GM19351 (cell line): ENCODE results near the gene TRABD2A.
"Not testable (repeated sequence)": the region's sequence is repeated elsewhere in the genome, so short reads cannot be mapped to it uniquely, and the experiment has no call there.

Experiments used
- ATAC-seq: cut with Tn5 transposase; IDR thresholded peaks from one replicate; pipeline ENCODE4 v1.9.1; 2021; ENCODE audit warnings: mild to moderate bottlenecking, moderate library complexity; ENCODE audit not compliant: unreplicated experiment

Gene TRABD2A

DNA sequence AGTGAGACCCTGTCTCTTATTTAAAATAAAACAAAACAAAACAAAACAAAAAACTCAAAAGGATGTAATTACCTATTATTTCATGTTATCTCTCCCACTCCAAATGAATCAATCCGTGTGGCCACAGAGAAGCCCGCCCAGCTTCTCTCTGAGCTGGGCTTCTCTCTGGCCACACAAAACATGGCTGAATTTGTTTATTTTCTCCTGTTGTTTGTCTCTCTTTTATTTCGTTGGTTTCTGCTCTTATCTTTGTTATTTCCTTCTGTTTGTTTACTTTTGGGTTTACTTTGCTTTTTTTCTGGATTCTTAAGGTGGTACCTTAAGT lies 1.5 kb upstream of the TRABD2A start:
- ATAC-seq = no peak

DNA sequence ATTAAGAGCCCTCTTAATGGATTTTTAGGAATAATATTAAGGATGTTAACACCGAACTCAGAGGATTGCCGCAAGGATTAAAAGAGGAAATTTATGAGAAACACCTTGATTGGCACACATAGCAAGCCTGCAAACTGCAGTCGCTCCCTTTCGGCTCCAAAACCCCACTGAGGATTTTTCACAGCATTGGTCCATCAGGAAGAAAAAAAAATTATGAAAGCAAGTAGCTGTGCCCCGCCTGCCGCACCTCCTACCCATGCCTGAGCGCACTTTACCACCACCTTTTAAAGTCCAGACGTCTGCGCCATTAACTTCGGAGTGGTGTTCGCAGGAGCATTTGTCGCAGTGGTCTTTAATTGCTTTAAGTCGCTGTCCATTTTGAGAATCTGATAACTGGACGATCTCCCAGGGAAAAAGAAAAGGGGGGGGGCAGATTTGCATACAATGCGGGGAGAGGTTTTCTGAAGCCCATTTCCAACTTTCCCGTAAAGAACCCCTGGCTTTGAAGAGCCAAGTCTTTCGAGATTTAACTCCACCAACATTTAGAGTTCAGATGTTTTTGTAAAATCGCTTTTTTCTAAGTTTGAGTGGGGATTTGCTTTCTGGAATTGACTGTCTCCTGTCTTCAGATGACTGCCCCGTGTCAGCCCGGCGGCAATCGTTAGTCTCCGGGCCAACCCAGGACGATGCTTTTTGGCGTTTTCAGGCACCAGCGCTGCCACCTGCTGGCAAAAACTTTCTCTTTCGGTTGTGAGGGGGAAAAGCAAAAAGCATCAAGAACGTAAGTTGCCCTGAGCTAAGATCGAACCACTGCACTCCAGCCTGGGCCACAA lies 913 bp upstream of the TRABD2A start:
- ATAC-seq = peak; percentile 62

DNA sequence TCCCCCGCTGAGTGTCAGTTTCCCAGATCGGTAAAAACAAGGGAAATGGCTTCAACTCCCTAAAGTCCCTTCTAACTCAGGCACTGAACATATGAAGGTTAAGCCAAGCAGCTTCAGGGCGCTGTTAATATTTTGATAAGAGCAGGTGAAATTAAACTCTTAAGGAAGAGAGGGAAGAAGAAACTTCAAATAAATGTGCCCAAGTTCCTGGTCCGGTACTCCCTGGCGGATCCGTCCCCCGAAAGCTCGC lies 564 bp downstream of the TRABD2A start:
- ATAC-seq = no peak

DNA sequence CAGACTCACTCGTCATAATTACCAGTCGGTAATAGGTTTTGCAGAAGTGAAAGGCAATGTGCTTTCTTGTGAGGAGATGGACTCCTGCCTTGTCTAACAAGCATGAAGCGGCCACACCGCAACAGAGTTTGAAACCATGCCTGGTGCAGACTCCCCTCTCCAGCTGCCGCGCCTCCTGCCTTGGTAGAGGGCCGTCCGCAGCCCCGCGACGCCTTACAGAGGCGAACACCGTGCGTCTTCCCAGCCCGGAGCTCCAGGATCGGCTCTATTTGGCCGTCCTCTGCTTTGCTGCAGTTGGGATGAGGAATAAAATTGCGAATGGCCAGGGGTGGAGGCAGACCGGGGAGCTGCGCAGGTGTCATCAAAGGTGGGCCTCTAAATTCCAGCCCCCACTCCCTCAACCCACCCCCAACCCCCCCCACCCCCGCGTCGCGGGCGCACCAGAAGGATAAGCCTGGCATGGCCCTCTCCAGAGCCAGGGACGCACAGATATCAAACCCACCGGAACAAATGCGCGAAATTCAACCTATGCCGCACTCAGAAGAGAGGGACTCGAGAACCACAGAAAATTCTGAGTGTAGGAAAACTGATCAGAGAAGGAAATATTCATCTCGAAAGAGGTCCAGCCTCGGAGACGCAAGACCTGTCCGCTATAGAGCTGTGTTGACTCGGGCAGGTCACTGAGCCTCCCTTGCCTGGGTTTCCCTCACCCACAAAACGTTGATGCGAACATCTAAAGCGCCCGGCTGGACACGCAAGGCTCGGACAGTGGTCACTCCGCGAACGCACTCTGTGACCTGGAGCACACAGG lies 1.1 kb downstream of the TRABD2A start:
- ATAC-seq = peak; percentile 64

DNA sequence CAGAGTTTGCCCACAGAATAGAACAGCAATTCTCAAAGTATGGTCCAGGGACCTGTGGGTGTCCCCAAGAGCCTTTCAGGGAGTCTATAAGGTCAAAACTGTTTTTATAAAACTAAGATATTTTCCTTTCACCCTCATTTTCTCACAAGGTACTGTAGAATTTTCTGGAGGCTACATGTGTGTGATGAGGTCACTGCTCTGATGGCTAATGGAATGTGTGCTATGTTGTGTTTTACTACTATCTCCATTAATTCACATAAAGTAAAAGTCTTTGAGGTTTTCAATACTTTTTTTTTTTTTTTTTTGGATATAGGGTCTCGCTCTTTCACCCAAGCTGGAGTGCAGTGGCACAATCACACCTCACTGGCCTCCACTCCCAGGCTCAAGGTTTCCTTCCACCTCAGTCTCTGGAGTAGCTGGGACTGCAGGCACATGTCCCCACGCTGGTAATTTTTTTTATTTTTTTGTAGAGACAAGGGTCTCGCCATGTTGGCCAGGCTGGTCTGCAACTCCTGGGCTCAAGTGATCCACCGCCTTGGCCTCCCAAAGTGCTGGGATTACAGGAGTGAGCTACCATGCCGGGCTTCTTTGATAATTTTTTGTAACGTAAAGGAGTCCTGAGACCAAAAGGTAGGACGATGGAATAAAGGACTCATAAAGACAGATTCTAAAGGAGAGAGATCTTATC lies 1.8 kb downstream of the TRABD2A start:
- ATAC-seq = no peak

DNA sequence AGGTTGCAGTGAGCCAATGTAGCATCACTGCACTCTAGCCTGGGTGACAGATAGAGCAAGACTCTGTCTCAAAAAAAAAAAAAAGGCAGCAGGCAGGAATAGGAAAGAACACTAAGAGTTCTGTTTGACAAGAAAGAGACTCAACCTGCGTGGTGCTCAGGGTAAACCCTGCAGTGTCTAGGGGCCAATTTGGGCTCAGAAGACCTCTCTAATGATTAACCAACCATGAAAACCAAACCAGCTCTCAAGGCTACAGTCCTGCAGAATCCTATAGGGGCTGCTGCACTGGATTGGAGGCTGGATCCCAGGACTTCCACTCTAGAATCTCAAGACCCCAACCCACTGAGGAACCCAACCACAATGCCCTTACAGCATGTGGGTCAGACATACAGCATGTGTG lies 2.4 kb downstream of the TRABD2A start:
- ATAC-seq = no peak

DNA sequence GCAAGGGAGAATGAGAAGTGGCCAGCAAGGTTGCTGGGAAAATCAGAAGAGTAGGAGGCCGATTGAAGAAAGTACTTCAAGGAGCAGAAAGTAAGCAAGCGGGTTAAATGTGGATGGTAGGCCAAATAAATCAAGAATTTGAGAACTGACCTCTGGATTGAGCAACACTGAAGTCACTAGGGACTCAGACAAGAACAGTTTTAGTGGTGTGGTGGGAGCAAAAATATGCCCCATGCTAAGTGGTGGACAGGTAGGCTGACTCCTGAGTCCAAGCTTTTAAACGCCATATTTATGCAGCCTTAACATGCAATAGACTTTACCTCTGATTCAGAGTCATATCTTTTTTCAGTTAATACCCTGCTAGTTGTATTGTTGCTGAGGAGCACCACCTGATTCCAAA lies 4.5 kb downstream of the TRABD2A start:
- no peak for ATAC-seq

DNA sequence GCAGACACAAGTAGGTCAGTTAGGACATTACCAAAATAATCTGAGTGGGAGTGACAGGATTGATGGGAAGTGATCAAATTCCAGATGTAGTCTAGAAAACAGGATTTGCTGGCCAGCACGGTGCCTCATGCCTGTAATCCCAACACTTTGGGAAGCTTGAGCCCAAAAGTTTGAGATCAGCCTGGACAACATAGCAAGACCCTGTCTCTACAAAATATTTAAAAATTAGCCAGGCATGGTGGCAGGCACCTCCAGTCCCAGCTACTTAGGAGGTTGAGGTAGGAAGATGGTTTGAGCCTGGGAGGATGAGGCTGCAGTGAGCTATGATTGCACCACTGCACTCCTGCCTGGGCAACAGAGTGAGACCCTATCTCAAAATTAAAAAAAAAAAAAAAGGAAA lies 5.3 kb downstream of the TRABD2A start:
- not testable (repeated sequence) for ATAC-seq

DNA sequence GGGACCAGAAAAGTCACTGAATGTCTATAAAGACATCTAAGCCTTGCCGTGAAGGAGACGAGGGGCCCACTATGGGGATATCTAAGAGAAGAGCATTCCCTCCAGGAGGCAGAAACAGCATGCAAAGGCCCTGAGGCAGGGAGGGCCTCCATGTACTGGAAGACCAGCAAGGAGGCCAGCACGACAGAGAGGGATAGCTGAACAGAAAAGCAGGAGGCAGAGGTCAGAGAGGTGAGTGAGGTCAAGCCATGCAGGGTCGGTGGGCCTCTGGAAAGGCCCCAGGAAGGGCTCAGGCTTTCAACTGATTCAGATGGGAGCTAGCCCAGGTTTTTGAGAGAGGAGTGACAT lies 5.7 kb downstream of the TRABD2A start:
- no peak for ATAC-seq

DNA sequence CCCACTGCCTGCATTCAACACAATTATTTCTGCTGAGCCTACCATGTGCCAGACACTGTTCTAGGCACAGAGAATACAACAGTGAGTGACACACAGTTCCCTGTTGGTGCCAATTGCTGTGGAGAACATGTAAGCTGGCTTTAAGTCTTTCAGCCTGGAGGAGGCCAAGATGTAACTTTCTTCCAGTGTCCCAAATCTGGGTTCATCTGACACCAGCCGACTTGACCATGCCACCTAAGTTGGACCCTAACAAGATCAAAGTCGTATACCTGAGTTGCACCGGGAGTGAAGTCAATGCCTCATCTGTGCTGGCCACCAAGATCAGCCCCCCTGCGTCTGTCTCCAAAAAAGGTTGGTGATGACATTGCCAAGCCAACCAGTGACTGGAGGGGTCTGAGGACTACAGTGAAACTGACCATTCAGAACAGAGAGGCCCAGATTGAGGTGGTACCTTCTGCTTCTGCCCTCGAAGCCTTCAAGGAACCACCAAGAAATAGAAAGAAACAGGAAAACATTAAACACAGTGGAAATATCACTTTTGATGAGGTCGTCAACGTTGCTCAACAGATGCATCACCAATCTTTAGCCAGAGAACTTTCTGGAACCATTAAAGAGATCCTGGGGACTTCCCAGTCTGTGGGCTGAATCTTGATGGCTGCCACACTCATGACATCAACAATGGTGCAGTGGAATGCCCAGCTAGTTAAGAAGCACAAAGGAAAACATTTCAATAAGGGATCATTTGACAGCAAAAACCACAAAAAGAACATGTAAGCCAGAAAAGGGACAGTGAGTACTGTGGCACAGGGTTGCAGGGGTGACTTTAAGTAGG lies 6.3 kb downstream of the TRABD2A start:
- no peak for ATAC-seq

DNA sequence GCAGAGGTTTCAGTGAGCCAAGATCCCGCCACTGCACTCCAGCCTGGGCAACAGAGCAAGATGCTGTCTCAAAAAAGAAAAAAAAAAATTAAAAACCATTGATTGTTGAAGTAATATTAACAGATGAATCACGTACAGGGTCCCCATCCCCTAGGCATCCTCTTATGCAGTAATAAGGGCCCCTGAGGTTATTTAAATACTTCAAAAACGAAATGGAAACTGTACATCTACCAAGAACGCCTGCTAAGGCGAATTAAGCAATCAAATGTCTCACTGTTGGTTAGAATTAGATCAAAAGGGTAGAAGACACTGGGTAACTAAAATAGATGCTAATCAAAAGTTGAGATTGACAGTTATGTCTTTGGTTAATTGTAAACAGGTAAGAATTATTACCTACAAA lies 7.5 kb downstream of the TRABD2A start:
- no peak for ATAC-seq

DNA sequence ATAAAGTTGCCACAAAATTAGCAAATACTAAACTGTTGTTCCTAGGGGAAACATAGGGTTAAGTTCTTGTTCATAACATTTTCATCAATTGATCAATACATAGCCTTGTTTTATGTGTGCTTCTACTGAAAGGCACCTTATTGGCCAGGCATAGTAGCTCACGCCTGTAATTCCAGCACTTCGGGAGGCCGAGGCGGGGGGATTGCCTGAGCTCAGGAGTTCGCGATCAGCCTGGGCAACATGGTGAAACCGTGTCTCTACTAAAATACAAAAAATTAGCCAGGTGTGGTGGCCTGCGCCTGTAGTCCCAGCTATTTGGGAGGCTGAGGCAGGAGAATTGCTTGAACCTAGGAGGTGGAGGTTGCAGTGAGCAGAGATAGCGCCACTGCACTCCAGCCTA lies 8.2 kb downstream of the TRABD2A start:
- ATAC-seq = not testable (repeated sequence)

DNA sequence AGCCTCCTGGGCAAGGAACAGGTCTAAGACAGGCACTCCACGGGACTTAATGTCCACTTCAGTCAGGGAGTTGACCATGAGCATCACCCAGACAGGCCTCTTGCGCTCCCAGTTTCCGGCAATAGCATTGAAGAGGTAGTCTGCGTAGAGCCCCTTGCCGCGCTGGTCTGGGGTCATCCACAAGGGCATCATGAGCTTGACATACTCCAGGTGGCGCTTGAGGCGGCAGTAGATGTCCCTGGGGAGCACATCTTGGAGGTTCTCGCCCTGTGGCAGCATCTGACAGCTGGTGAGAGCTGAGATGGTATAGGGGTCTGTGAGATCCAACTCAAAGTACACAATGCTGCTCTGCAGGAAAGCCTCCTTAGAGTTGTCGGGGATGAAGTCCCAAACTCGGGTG lies 10.6 kb downstream of the TRABD2A start:
- ATAC-seq = no peak

DNA sequence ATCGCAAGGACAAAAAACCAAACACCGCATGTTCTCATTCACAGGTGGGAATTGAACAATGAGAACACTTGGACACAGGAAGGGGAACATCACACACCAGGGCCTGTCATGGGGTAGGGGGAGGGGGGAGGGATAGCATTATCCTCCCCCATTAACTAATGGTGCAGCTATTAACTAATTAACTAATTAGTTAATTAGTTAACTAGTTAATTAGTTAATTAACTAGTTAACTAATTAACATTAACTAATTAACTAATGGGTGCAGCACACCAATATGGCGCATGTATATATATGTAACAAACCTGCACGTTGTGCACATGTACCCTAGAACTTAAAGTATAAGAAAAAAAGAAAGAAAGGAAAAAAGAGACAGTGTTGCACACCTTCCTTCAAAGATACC lies 12.6 kb downstream of the TRABD2A start:
- ATAC-seq = not testable (repeated sequence)

DNA sequence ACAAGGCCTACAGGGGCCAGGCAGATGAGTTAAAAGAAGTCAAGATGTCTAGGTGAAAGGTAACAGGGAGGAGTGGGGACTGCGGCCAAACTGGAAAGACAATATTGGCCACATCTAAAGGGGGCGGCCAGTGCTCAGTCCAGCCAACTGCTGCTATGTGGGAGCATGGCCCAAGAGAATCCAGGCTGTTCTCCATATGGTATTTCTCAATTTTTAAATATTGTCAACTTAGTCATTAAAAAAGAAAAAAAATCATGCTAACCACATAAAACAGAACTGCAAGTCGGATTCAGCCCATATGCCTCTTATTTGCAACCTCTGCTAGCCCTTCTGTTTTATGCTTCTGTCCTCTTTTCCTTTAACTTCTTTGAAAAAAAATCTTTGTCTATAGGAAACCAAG lies 14.8 kb downstream of the TRABD2A start:
- no peak for ATAC-seq

DNA sequence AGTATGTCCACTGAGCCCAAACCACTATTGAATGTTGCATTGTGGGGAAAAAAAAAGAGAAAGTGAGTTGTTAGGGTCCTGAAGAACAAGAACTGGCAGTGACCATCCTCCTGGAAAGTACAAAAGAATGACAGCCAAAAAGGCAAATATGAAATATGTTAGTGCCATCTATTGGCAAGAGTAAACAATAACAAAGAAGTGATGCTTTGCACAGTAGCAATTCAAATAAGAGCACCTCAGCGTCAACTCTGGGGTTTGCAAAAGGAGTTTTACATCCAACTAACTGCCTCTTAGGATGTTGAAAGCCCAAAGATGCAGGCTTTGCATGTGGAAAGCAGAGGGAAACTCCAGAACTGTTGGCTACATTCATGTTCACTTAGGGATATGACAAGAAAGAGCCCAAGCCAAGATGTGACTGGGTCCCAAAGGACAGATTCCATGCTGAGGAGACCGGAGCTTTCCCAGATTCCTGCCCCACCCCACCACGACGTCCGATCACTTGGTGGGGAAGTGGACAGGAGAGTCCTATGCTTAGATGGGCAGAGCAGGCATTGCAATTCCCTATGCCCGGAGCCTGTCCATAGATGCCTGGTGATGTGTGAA lies 15.6 kb downstream of the TRABD2A start:
- peak; percentile 84 for ATAC-seq

DNA sequence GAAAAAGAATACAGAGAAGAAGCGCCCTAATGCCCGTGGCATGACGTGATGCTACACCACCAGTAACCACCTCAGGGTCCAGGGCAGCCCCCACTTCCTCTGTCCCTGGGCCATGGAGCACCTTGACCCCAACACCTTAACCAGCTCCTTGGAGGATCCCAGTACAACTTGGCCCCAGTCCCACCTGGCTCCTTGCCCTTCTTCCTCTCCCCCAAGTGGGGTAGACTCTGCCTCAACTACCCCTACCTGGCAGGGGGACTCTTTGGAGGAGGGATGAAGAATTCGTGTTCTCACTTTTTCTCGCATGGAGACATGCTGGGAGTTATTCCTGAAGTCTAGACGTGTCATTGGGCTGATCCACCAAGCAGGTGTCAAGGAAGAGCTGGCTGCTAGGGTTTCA lies 18.9 kb downstream of the TRABD2A start:
- no peak for ATAC-seq

DNA sequence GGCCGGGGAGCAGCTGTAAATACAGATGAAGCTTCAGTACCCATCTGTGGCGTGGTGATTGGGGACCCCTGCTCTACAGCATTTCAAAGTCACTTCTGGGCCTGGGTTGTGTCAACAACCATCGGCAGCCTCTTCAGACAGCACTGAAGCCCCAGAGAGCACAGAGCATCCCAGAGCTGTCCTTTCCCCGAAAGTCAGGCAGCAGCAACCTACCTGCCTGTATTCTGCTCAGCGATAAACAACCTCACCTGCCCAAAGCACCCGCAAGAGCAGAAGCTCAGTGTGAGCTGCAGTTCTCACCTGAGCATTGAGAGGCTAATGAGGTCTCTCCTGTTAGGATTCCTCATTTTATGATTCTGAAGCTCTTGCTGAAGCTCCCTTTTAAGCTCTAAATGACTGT lies 19.3 kb downstream of the TRABD2A start:
- no peak for ATAC-seq

DNA sequence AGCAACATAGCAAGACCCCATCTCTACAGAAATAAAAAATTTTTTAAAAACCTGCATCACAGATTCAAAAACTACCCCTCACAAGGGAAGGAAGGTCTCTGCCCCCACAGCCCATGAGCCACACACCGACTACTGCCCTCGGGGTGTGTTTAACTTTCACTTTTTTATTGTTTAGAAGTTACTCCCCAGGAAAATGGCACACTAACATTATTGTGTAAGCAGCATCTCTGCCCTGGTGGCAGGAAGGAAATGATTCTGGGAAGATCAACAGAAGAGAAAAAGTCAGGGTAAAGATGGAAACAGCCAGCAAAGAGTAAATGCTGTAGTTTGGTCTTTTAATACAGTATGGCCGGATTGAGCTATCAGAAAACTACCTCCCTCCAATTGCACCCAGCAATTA lies 21.9 kb downstream of the TRABD2A start:
- no peak for ATAC-seq

DNA sequence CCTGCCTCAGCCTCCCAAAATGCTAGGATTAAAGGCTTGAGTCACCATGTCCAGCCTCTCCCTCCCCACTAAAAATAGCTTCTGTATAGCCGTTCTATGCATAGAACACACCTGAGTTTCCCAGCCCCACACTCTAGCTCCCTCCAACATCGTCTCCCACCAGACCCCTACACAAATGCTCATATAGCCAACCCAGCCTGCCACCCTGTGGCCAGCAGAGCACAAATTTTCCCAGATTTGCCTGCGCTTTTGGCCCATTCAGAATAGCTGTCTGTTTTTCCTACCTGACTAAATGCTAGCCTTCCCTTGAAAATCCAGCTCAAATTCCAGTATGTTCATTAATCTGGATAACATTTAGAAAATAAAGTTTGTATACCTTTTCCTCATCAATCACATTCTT lies 22.8 kb downstream of the TRABD2A start:
- ATAC-seq = no peak

DNA sequence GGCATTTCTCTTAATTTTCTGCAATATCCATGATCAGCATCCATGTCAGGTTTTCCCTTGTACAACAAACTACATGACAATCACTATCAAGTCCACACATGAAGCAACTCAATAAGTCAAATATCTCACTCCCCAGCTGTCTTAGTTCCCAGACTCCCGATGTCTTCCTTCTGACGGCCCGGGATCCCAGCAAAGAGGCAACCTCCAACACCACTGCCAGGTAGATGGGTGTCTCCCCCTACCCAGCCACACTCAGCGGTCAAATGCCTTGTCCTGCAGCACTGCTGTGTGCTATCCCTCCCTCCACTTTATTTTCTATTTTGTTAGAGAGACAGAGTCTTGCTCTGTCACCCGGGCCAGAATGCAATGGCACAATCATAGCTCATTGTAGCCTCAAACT lies 23.3 kb downstream of the TRABD2A start:
- ATAC-seq = no peak
